Measurements from ENCODE around the gene FDPS.
A peak's percentile ranks its signal among the peaks of the same experiment; 100 is the strongest.

The FDPS gene

GRCh38 chr1:155320661-155321617 lies 12.3 kb downstream of the FDPS start, which contains the start of gene RUSC1:
Gene RUSC1, plus strand, starts transcription at chr1:155320894. Its CDS starts 880 bp downstream, at chr1:155321774.
- H3K27ac ChIP-seq (ENCODE audit: low read depth, low read length): peak within 1 kb of the TSS; percentile 17
- no peak within 1 kb of the TSS for H3K9ac ChIP-seq (ENCODE audit: low read depth, low read length)
- peaks cover 12% of the 10 kb centered on the region for H3K27me3 ChIP-seq (ENCODE audit: control insufficient read depth, insufficient read depth, low read length)
- H3K9me3 ChIP-seq (ENCODE audit: control insufficient read depth, insufficient read depth, low read length): no peaks in the 10 kb centered on the region
- peaks cover 24% of the 10 kb centered on the region for H3K4me1 ChIP-seq (ENCODE audit: control insufficient read depth, insufficient read depth, low read length)
- H3K4me3 ChIP-seq (ENCODE audit: low read depth, low read length): peak within 1 kb of the TSS; percentile 86
- H3K36me3 ChIP-seq (ENCODE audit: control insufficient read depth, insufficient read depth, low read length): peaks cover 37% of the 10 kb centered on the region

- peaks cover 39% of the 10 kb centered on the region for H3K36me3 ChIP-seq (ENCODE audit: control insufficient read depth, insufficient read depth, low read length)
- H3K27ac ChIP-seq (ENCODE audit: low read depth, low read length): no peak overlapping the region
- no peaks in the 10 kb centered on the region for H3K9me3 ChIP-seq (ENCODE audit: control insufficient read depth, insufficient read depth, low read length)
- no peak overlapping the region for H3K9ac ChIP-seq (ENCODE audit: low read depth, low read length)
- H3K4me3 ChIP-seq (ENCODE audit: low read depth, low read length): peak overlapping the region; percentile 86
- H3K27me3 ChIP-seq (ENCODE audit: control insufficient read depth, insufficient read depth, low read length): peaks cover 12% of the 10 kb centered on the region
- H3K4me1 ChIP-seq (ENCODE audit: control insufficient read depth, insufficient read depth, low read length): peaks cover 24% of the 10 kb centered on the region
Observed at GRCh38 chr1:155321639-155322503, 13.2 kb downstream of the FDPS start.

GRCh38 chr1:155322571-155322952 lies 13.9 kb downstream of the FDPS start:
- H3K9me3 ChIP-seq (ENCODE audit: control insufficient read depth, insufficient read depth, low read length): no peaks in the 10 kb centered on the region
- peak overlapping the region; percentile 85 for H3K4me3 ChIP-seq (ENCODE audit: low read depth, low read length)
- peak overlapping the region; percentile 96 for H3K27ac ChIP-seq (ENCODE audit: low read depth, low read length)
- peaks cover 12% of the 10 kb centered on the region for H3K27me3 ChIP-seq (ENCODE audit: control insufficient read depth, insufficient read depth, low read length)
- no peak overlapping the region for H3K9ac ChIP-seq (ENCODE audit: low read depth, low read length)
- H3K4me1 ChIP-seq (ENCODE audit: control insufficient read depth, insufficient read depth, low read length): peaks cover 24% of the 10 kb centered on the region
- peaks cover 41% of the 10 kb centered on the region for H3K36me3 ChIP-seq (ENCODE audit: control insufficient read depth, insufficient read depth, low read length)

- Histone ChIP-seq H3K4me1 (ENCODE audit: control insufficient read depth, insufficient read depth, low read length) (peaks cover 24% of the 10 kb centered on the region), H3K36me3 (ENCODE audit: control insufficient read depth, insufficient read depth, low read length) (peaks cover 41% of the 10 kb centered on the region), H3K4me3 (ENCODE audit: low read depth, low read length) (peak overlapping the region; percentile 85), H3K9ac (ENCODE audit: low read depth, low read length) (no peak overlapping the region), H3K27me3 (ENCODE audit: control insufficient read depth, insufficient read depth, low read length) (peaks cover 12% of the 10 kb centered on the region), H3K9me3 (ENCODE audit: control insufficient read depth, insufficient read depth, low read length) (no peaks in the 10 kb centered on the region), H3K27ac (ENCODE audit: low read depth, low read length) (peak overlapping the region; percentile 96)
Observed at GRCh38 chr1:155322953-155323728, 14.5 kb downstream of the FDPS start.

GRCh38 chr1:155323729-155324036 lies 15.0 kb downstream of the FDPS start:
- H3K4me1 ChIP-seq (ENCODE audit: control insufficient read depth, insufficient read depth, low read length): peaks cover 24% of the 10 kb centered on the region
- peaks cover 40% of the 10 kb centered on the region for H3K36me3 ChIP-seq (ENCODE audit: control insufficient read depth, insufficient read depth, low read length)
- peak overlapping the region; percentile 96 for H3K27ac ChIP-seq (ENCODE audit: low read depth, low read length)
- peak overlapping the region; percentile 85 for H3K4me3 ChIP-seq (ENCODE audit: low read depth, low read length)
- peaks cover 12% of the 10 kb centered on the region for H3K27me3 ChIP-seq (ENCODE audit: control insufficient read depth, insufficient read depth, low read length)
- H3K9ac ChIP-seq (ENCODE audit: low read depth, low read length): peak overlapping the region; percentile 44; the same call in 1 of the 2 replicates
- H3K9me3 ChIP-seq (ENCODE audit: control insufficient read depth, insufficient read depth, low read length): no peaks in the 10 kb centered on the region

- Histone ChIP-seq H3K4me1 (ENCODE audit: control insufficient read depth, insufficient read depth, low read length) (peaks cover 24% of the 10 kb centered on the region), H3K36me3 (ENCODE audit: control insufficient read depth, insufficient read depth, low read length) (peaks cover 39% of the 10 kb centered on the region), H3K27ac (ENCODE audit: low read depth, low read length) (peak overlapping the region; percentile 96), H3K9me3 (ENCODE audit: control insufficient read depth, insufficient read depth, low read length) (no peaks in the 10 kb centered on the region), H3K27me3 (ENCODE audit: control insufficient read depth, insufficient read depth, low read length) (peaks cover 12% of the 10 kb centered on the region), H3K4me3 (ENCODE audit: low read depth, low read length) (peak overlapping the region; percentile 85), H3K9ac (ENCODE audit: low read depth, low read length) (peak overlapping the region; percentile 44; the same call in 1 of the 2 replicates)
Observed at GRCh38 chr1:155324037-155324716, 15.5 kb downstream of the FDPS start.

- H3K36me3 ChIP-seq (ENCODE audit: control insufficient read depth, insufficient read depth, low read length): peaks cover 39% of the 10 kb centered on the region
- peak overlapping the region; percentile 79 for H3K27ac ChIP-seq (ENCODE audit: low read depth, low read length)
- H3K4me1 ChIP-seq (ENCODE audit: control insufficient read depth, insufficient read depth, low read length): peaks cover 24% of the 10 kb centered on the region
- peak overlapping the region; percentile 85 for H3K4me3 ChIP-seq (ENCODE audit: low read depth, low read length)
- H3K9me3 ChIP-seq (ENCODE audit: control insufficient read depth, insufficient read depth, low read length): no peaks in the 10 kb centered on the region
- peaks cover 12% of the 10 kb centered on the region for H3K27me3 ChIP-seq (ENCODE audit: control insufficient read depth, insufficient read depth, low read length)
- peak overlapping the region; percentile 41; the same call in 1 of the 2 replicates for H3K9ac ChIP-seq (ENCODE audit: low read depth, low read length)
Observed at GRCh38 chr1:155324717-155325602, 16.3 kb downstream of the FDPS start.

- Histone ChIP-seq H3K27ac (ENCODE audit: low read depth, low read length) (peak overlapping the region; percentile 79), H3K9ac (ENCODE audit: low read depth, low read length) (no peak overlapping the region), H3K4me3 (ENCODE audit: low read depth, low read length) (peak overlapping the region; percentile 85), H3K9me3 (ENCODE audit: control insufficient read depth, insufficient read depth, low read length) (no peaks in the 10 kb centered on the region), H3K4me1 (ENCODE audit: control insufficient read depth, insufficient read depth, low read length) (peaks cover 18% of the 10 kb centered on the region), H3K36me3 (ENCODE audit: control insufficient read depth, insufficient read depth, low read length) (peaks cover 44% of the 10 kb centered on the region), H3K27me3 (ENCODE audit: control insufficient read depth, insufficient read depth, low read length) (peaks cover 12% of the 10 kb centered on the region)
Observed at GRCh38 chr1:155325603-155325893, 16.9 kb downstream of the FDPS start.

GRCh38 chr1:155326020-155326526 lies 17.4 kb downstream of the FDPS start:
- H3K36me3 ChIP-seq (ENCODE audit: control insufficient read depth, insufficient read depth, low read length): peaks cover 50% of the 10 kb centered on the region

More at GRCh38 chr1:155326020-155326526, 17.4 kb downstream of the FDPS start:
- H3K4me1 ChIP-seq (ENCODE audit: control insufficient read depth, insufficient read depth, low read length): peaks cover 18% of the 10 kb centered on the region
- H3K4me3 ChIP-seq (ENCODE audit: low read depth, low read length): no peak overlapping the region
- H3K9ac ChIP-seq (ENCODE audit: low read depth, low read length): no peak overlapping the region
- peaks cover 11% of the 10 kb centered on the region for H3K27me3 ChIP-seq (ENCODE audit: control insufficient read depth, insufficient read depth, low read length)
- H3K27ac ChIP-seq (ENCODE audit: low read depth, low read length): no peak overlapping the region
- H3K9me3 ChIP-seq (ENCODE audit: control insufficient read depth, insufficient read depth, low read length): no peaks in the 10 kb centered on the region
